Globus pallidus (tissue), 1 donor: ENCODE data around the gene MPP1.

Experiments
- DNase-seq: peaks from one replicate; pipeline ENCODE4 v3.0.0-alpha.2; 2015; ENCODE audit warnings: low spot score

The MPP1 gene

GRCh38 chrX:154775419-154776349 lies 29.6 kb downstream of the MPP1 start:
- no peak for DNase-seq

DNA sequence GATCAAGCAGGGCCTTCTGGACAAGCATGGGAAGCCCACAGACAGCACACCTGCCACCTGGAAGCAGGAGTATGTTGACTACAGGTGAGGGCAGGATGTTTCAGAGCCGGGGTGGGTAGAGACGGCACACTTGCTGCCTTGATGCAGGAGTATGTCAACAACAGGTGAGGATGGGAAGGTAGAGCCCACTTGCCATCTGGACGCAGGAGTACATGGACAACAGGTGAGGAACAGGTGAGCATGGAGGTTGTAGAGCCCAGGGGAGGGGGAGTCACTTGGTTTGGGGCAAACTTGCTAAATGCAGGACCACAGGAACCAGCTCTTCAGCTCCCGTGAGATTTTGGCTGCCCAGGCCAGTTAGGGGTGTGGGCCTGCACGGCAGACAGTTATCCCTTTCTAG lies 30.7 kb downstream of the MPP1 start:
- no peak for DNase-seq

GRCh38 chrX:154762537-154763296 lies 42.6 kb downstream of the MPP1 start, which contains the start of gene DKC1:
Gene DKC1 (plus strand): TSS chrX:154762864. CDS start chrX:154762966, 102 bp downstream.
- peak; percentile 93 for DNase-seq

- no peak for DNase-seq
Observed at GRCh38 chrX:154761977-154762536, 43.2 kb downstream of the MPP1 start.

DNA sequence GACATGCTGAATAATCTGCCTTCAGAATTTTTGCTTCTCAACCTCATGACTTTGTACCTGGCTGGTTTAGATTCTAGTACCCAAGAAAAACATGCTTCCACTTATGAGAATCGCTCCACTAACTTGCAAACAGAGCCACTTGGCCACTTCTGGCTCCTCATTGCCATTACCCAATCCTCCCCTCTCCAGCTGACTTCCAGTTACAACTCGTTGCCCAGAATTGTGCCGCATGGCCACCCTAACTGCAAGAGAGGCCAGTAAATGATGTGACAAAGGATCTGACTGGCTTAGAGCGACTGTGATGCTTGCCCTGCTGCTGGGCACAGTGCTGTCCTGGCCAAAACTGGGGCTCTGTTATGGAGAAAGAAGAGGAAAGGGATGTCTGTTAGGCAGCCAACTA lies 46.6 kb downstream of the MPP1 start:
- no peak for DNase-seq

DNA sequence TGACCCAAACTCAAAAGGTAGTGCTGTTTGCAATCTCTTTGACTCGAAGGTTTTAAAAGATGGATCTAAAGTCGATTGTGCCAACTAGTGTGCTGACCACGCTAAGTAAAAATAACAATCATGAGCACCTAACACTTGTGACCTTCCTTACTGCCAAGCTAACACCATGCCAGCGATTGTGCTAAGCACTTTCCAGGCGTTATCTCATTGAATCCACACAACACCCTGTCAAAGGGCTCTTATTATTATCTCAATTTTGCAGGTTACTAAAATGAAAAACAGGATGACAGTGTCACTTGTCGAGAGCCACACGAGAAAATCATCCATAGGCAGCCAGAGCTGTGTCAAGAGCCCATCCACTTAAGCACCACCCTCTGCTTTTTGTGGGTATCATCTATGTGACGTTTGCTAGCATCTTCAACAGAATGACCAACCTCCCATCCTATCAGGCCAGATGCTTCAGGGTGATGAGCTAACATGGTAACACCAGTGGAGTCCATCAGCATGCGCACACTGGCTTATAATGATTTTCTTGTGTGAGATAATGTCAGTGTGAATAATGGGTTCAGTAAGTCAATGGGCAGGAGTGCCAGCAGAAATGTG lies 53.5 kb downstream of the MPP1 start:
- no peak for DNase-seq

DNA sequence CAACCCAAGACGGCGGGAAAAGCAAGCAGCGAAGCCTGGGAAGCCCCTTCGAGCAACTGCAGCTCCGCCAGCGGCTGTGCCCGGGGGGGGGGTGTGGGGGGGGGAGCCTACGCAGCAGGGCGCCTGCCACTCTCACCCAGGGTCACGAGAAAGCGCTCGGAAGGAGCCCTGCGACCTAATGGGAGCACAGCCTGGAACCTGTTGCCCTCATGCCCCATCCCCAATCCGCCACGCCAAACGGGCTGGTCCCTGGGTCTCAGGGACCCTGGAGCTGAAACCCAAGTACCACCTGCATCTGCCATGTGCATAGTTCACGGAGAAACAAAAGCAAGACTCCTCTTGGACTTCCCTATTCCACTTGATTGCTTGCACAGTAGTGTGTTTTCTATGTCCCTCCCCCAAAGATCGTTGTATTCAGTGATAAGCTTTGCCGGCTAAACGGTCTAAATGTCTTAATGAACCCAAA lies 54.0 kb downstream of the MPP1 start:
- DNase-seq = no peak

DNA sequence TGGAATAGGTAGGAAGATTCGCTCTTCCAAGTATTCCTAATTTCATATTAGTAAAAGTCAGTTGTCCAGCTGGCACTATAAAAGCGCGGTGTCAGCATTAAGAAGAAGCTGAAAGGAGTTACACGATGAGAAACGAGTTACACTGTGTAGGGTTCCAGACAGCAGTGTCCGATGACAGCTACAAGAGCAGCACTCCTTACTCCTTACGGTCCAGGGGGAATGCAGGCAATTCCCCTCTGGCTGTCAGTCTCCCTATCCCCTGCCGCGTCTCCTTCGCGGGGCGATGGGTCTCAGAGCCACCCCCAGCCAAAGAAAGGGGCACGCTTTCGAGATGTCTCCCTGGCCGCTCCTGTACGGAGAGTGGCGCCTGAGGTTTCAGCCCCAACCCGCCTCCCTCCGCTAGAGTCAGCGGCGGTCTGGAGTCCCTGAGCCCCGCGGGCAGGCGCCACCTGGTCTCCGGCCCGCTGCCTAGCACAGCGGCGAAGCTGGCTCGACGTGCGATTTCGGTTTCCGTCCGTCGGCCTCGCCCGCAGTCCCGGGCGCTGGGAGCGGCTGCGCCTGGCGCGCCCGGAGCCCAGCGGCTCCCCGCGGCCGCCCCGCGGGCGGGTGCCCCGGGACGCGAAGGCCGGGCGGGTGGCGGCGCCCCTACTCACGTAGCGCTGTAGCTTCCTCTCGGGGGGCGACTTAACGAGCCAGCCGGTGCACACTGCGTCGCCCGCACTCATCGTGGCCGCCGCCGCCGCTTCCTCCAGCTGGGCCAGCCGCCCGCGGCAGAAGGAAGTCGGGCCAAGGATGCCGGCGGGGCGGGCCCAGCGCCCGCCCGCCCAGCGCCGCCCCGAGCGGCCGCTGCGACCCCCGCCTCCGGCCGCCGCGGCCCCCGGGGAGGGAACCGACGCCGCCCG lies 54.7 kb downstream of the MPP1 start, which contains the start of gene GAB3:
GAB3 (minus strand) TSS at position 777 of the 902 bp plus-strand sequence; CDS start at position 725, 52 bp downstream.
- DNase-seq = no peak

- DNase-seq = no peak
Observed at GRCh38 chrX:154749856-154750255, 55.4 kb downstream of the MPP1 start.

DNA sequence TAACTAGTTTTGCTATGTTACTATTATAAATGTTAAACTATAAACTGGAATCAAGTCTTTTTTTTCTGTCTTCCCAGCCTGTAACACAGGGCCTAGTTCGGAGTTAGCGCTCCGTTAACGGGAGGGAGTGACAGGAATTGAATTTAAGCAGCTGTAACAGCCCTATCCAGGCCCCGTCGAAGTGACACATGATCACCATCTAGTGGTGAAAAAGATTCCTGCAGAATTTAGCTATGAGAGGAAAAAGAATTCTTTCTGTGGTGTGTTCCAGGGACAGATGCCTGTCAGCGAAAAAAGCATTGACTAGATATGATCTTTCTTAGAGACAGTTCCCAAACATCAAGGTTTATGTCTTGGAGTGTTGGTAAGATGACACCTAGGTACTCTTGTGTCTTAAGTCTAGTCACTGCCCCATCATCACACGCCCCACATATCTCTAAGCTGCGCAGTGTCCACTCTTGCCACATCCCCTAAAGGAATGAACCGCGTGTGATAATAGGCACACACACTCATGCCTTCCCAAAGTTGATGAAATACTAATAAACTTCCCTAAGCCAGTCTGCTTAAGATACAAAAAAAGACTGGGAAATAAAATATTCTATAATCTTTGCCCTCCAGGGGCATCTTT lies 56.5 kb downstream of the MPP1 start:
- DNase-seq = peak; percentile 68

- no peak for DNase-seq
Observed at GRCh38 chrX:154742613-154743012, 62.7 kb downstream of the MPP1 start.

DNA sequence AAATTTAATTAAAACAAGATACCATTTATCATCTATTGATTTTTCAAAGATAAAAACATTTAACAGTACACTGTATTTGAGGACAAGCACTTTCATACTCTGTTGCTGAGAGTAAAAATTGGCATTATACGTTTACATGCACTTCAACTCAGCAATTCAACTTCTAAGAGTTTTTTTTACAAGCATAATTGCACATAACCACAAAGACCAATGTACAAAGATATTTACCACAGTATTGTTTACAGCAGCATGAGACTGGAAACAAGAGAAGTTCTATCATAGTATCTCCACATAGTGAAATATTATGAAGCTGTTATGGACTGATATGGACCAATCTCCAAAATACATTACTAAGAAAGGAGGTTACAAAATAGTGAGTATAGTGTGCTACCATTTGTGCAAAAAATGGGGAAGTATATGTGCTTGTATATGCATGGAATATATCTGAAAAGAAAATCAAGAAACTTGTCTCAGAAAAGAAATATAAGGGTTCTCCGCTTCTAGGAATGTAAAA lies 65.3 kb downstream of the MPP1 start:
- no peak for DNase-seq

DNA sequence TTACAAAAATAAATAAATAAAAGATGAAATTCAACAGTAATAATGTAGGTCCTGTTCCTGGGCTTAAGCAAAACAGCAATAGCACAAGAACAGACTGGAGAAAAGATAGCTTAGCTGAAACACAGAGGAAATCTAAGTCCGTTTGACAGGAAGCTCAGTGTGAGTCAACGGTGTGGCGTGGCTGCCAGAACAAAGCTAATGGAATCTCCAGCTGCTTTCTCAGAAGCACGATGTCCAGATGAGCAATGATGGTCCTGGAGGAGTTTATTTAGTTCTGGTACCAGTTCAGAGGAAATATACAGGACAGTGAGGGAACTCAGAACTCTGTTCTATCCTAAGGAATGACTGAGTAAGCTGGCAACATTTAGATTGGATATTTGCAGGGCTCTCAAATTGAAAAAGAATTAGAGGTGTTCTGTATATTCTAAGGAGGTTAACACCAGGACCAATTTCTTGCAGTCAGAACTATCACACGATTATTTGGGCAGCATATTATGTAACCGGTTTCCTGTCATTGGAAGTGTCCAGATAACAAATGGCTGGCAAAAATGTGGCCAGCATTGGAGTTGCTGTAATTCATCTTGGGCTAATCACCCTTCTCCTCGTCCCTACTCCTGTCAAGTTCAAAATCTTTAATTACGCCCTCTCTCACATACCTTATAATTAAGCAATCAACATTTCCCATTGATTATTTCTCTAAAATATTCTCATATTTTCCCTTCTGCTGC lies 67.1 kb downstream of the MPP1 start:
- no peak for DNase-seq

DNA sequence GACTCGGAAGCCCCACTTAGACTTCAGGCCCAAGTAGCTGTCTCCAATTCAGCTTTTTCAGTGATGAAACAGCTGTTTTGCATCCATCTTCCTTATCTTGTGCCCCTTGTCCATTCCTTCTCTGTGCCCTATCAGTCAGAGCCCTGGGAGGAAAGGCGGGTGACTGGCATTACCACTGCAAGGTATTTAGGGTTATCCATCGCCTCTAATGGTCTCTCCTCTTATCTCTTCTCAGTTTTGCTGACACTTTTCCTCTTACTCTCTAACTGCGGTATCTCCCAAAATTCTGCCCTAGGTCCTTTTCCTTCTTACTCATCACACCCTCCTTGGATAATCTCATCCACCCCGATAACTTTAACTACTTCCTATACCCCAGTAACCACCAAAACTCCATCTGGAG lies 68.1 kb downstream of the MPP1 start:
- no peak for DNase-seq

DNA sequence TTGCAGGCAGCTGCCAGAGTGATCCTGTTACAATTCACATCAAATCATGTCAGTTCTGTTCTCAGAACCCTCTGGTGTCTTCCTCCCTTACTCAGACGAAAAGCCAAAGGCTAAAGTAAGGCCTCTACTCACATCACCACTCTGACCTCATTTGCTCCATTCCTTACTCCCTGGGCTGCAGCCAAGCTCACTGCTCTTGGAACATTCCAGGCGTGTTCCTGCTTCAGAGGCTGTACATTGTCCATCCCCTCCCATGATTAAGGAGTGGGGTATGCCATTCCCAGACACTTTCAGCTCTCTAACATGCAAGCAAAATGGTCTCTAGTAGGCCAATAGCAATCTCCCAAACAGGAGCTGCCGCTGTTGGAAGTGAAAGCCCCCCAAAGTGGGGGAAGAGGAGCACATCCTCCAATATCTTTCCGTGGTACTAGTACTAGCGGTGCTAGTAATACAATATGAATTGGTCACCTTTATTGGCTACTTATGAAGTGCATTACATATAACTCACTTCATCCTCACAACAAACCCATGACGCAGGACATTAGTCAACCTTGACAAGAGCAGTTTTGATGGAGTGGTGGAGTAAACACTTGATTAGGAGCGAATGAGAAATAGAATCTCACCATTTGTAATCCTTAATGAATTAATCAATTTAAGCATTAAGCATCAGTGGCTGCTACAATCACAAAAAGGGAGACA lies 69.4 kb downstream of the MPP1 start:
- DNase-seq = no peak

DNA sequence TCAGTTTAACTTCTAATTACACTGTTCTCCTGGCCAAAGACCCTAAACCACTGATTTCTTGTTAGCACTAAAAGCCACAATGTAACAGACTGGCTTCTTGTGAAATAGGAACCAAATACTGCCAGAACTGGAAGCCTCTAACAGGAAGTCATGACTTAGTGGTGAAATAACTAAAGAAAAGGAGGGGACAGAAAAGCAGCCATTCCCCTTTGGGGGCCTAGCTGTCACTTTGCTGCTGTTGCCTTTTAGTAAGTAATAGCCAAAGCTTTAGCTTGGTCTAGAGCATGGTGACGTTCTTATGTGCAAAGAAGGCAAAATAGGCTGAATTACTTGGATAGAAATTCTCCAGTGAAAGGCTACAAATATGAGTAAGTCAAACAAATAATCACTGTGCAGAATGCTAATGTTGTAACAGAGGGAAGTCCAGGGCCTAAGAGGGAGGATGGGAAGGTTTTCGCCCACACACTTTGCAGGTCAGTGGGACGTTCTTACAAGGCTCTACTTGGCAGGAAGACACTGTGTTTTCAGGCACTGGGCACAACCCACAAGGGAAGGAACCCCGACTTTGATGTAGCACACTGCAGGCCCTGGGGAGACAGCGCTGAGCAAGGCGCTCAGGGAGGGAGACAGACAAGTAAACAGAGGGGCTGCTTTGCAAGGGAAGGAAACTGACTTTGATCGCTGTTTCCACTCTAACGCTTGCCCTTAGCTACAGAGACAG lies 71.1 kb downstream of the MPP1 start:
- DNase-seq = peak; percentile 46

- DNase-seq = no peak
Observed at GRCh38 chrX:154733066-154733425, 72.2 kb downstream of the MPP1 start.

DNA sequence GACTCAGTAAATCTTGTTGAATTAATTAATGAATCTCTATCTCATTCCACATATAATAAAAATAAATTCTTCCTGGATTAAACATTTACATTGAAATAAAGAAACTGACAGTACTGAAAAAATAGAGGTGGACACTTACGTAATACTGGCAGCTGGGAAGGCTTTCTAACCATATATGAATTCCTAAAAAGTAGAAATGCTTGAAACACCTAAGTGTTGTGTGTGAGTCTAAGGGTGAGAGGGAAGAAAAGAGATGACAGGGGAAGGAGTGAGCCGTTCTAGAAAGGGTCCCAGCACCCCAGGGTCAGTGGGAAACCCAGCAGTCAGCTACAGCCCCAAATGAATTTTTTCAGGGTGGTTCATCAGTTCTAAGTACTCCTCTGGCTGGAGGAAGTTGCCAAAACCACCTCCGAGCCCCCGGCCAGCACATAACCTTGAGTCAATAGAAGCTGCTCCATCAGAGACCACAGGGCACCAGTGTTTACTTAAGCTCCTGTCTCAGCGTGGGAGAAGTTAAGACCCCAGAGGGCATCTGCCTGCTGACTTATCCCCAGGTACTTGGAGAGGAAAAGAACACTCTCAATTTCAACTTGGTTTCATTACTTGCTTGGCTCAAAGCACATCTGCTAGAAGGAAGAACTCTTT lies 72.7 kb downstream of the MPP1 start:
- no peak for DNase-seq
